HCT116 (cell line): ENCODE data around the gene SDF2L1. TPM values are rescaled to one million over a fixed set of nuclear protein-coding genes. Genes with fewer than 3 reads are reported as not detected.

Experiments used
- ATAC-seq: fragments of 200-7000 bp; cut with Tn5 transposase; 2 replicates; pipeline ENCODE4 v1.9.1; 2020; ENCODE audit warnings: mild to moderate bottlenecking, moderate library complexity
- BruUV-seq: library from RNA; stranded (reverse); fragments of 400-500 nt; replicated peaks from 2 replicates; lab custom pipeline; 2021; lab: Mats Ljungman, UMichigan
- CTCF ChIA-PET: fragments of 300-600 bp; sonication (Branson Sonifier 250); formaldehyde crosslinking; loops from one replicate; lab custom pipeline; 2021; ENCODE audit warnings: antibody characterized with exemption; lab: Charles Lee
- POLR2A ChIA-PET: fragments of 300-600, 350-600 bp; sonication (Branson Sonifier 250); formaldehyde crosslinking; loops from one replicate; lab custom pipeline; 2021; ENCODE audit warnings: antibody characterized with exemption; lab: Charles Lee
- RAD21 ChIA-PET, 2 experiments: fragments of 300-600 bp; sonication (Branson Sonifier 250); formaldehyde crosslinking; loops; one replicate each; lab custom pipeline; 2023; ENCODE audit warnings: low total read pairs in 2 of 2; ENCODE audit not compliant: uncharacterized antibody in 2 of 2, unreplicated experiment in 2 of 2, low non-redundant PET in 1 of 2; lab: Charles Lee
- DNase-seq: peaks from one replicate; pipeline ENCODE4 v3.0.0-alpha.2; 2010; ENCODE audit warnings: low read depth, low spot score
- H2AFZ ChIP-seq: fragments of 200-600 bp; shearing (Covaris generic), sonication (generic); 2 replicates; pipeline ENCODE4 v1.6.1; 2017; ENCODE audit warnings: low read depth, mixed run types, mixed read lengths, antibody characterized with exemption, low read length; ENCODE audit not compliant: poor library complexity, severe bottlenecking
- H3K27ac ChIP-seq: 2 replicates; pipeline ENCODE4 v1.5.1; 2012; ENCODE audit warnings: low read depth, low read length
- H3K27me3 ChIP-seq: fragments of 200-600 bp; sonication (generic); 2 replicates; pipeline ENCODE4 v1.6.1; 2016; ENCODE audit warnings: mixed run types, low read length, mixed read lengths; ENCODE audit not compliant: insufficient read depth
- H3K36me3 ChIP-seq, 2 experiments: fragments of 200-500 bp in 1 of 2; fragments of 200-600 bp in 1 of 2; sonication (Bioruptor generic) in 1 of 2; sonication (generic) in 1 of 2; 2 replicates each; pipeline versions ENCODE4 v1.5.1 to v1.6.1; 2014 to 2016; ENCODE audit warnings: low read length in 2 of 2, inconsistent platforms in 1 of 2, mixed read lengths in 1 of 2, mixed run types in 1 of 2; ENCODE audit not compliant: insufficient read depth in 2 of 2, control insufficient read depth in 1 of 2
- H3K4me1 ChIP-seq, 2 experiments: fragments of 200-600 bp in 1 of 2; sonication (generic) in 1 of 2; 2 replicates each; pipeline versions ENCODE4 v1.5.1 to v1.6.1; 2012 to 2017; ENCODE audit warnings: low read length in 2 of 2, inconsistent platforms in 1 of 2, mild to moderate bottlenecking in 1 of 2, mixed read lengths in 1 of 2, mixed run types in 1 of 2, moderate library complexity in 1 of 2; ENCODE audit not compliant: insufficient read depth in 2 of 2, control insufficient read depth in 1 of 2
- H3K4me2 ChIP-seq: fragments of 200-600 bp; sonication (generic); 2 replicates; pipeline ENCODE4 v1.6.1; 2017; ENCODE audit warnings: mixed run types, low read length, mixed read lengths
- H3K4me3 ChIP-seq, 2 experiments: fragments of 200-600 bp in 1 of 2; sonication (generic) in 1 of 2; replicated peaks in 1 of 2; 2 replicates each; pipeline ENCODE4 v1.5.1; 2011 to 2016; ENCODE audit warnings: low read length in 2 of 2, control low read depth in 1 of 2, low read depth in 1 of 2, mild to moderate bottlenecking in 1 of 2, mixed read lengths in 1 of 2, mixed run types in 1 of 2
- H3K79me2 ChIP-seq: fragments of 200-600 bp; sonication (generic); 2 replicates; pipeline ENCODE4 v1.6.1; 2017; ENCODE audit warnings: mild to moderate bottlenecking, mixed run types, low read length, moderate library complexity, mixed read lengths; ENCODE audit not compliant: insufficient read depth
- H3K9ac ChIP-seq: fragments of 200-600 bp; sonication (generic); 2 replicates; pipeline ENCODE4 v1.6.1; 2016; ENCODE audit warnings: low read length, mixed read lengths
- H3K9me2 ChIP-seq: fragments of 200-600 bp; sonication (generic), shearing (Covaris generic); 2 replicates; pipeline ENCODE4 v1.6.1; 2017; ENCODE audit warnings: mixed run types, mild to moderate bottlenecking, moderate library complexity; ENCODE audit not compliant: insufficient read depth
- H3K9me3 ChIP-seq, 2 experiments: fragments of 200-500 bp in 1 of 2; fragments of 200-600 bp in 1 of 2; sonication (Bioruptor generic) in 1 of 2; sonication (generic) in 1 of 2; 2 replicates each; pipeline ENCODE4 v1.6.1; 2014 to 2017; ENCODE audit warnings: low read length in 2 of 2, mixed read lengths in 2 of 2, inconsistent platforms in 1 of 2, low read depth in 1 of 2, mild to moderate bottlenecking in 1 of 2, mixed run types in 1 of 2, moderate library complexity in 1 of 2; ENCODE audit not compliant: control insufficient read depth in 1 of 2, insufficient read depth in 1 of 2
- H4K20me1 ChIP-seq: fragments of 200-600 bp; sonication (generic), shearing (Covaris generic); 2 replicates; pipeline ENCODE4 v1.6.1; 2017; ENCODE audit warnings: mixed run types, mild to moderate bottlenecking, moderate library complexity; ENCODE audit not compliant: insufficient read depth
- CEBPB ChIP-seq: IDR thresholded peaks from 2 replicates; pipeline ENCODE4 v1.6.1; 2012; ENCODE audit warnings: low read depth
- CTCF ChIP-seq, 3 experiments: fragments of 200-600 bp in 1 of 3; sonication (generic) in 1 of 3; IDR thresholded peaks in 2 of 3; conservative IDR thresholded peaks in 1 of 3; 2 replicates each; pipeline ENCODE4 v1.5.1; 2012 to 2017; ENCODE audit warnings: low read depth in 2 of 3, low read length in 2 of 3, antibody characterized with exemption in 1 of 3, borderline replicate concordance in 1 of 3, control low read depth in 1 of 3, mild to moderate bottlenecking in 1 of 3, mixed read lengths in 1 of 3, mixed run types in 1 of 3, moderate library complexity in 1 of 3; ENCODE audit not compliant: insufficient read depth in 1 of 3
- POLR2A ChIP-seq: IDR thresholded peaks from 2 replicates; pipeline ENCODE4 v1.7.0; 2011; ENCODE audit warnings: borderline replicate concordance; ENCODE audit not compliant: insufficient read depth, insufficient read length; ENCODE audit errors: extremely low read depth
- POLR2AphosphoS5 ChIP-seq: IDR thresholded peaks from 2 replicates; pipeline ENCODE4 v1.6.1; 2011; ENCODE audit warnings: mild to moderate bottlenecking, low read depth, low read length, moderate library complexity
- RAD21 ChIP-seq: IDR thresholded peaks from 2 replicates; pipeline ENCODE4 v1.6.1; 2012; ENCODE audit warnings: low read depth, mild to moderate bottlenecking
- SRF ChIP-seq: IDR thresholded peaks from 2 replicates; pipeline ENCODE4 v1.6.1; 2012; ENCODE audit warnings: low read depth
- intact Hi-C: fragments of 100-400 bp; cut with micrococcal nuclease; formaldehyde crosslinking; loops from 2 replicates; pipeline ENCODE4 v1.10.0; 2022
- total RNA-seq: library from RNA; stranded (reverse); gene quantifications from one replicate; pipeline ENCODE4 v1.2.1, GENCODE V29; 2021; ENCODE audit not compliant: unreplicated experiment

The SDF2L1 gene
- total RNA-seq, 1 experiment from 2014 or later, result 86.2 TPM

GRCh38 chr22:21624120-21624879 is 17.8 kb upstream of the SDF2L1 start:
- Histone ChIP-seq H3K79me2 (peaks cover 77% of the 10 kb centered on the region), H3K4me1 (peaks cover 5 to 27% of the 10 kb centered on the region in 2 experiments), H3K9ac (no peak overlapping the region)
- no TSS peak for BruUV-seq
- intact Hi-C loops, result no loop called here
- TF ChIP-seq CEBPB, result no peak
- 0 out of 2 replicates have a peak, but pooled peaks have one; percentile 18 for TF ChIP-seq RAD21
- no peak for TF ChIP-seq POLR2A
- peak; percentile 48 for TF ChIP-seq POLR2AphosphoS5
- peak; percentile 31 to 91 (median 84); a peak in 5 of 6 replicates for TF ChIP-seq CTCF (IDR thresholded peaks at IDR 0.05 in 2 of 3, conservative IDR thresholded peaks at IDR 0.05 in 1 of 3; ENCODE audit: borderline replicate concordance in 1 of 3, insufficient read depth in 1 of 3, low read depth in 2 of 3, low read length in 2 of 3)
- TF ChIP-seq SRF, result no peak
- TF ChIP-seq, all 23 proteins: peak for 3
- ATAC-seq, result peak; percentile 31; the same call in 1 of the 2 replicates
- Histone ChIP-seq H3K36me3 (peaks cover 0 to 33% of the 10 kb centered on the region in 2 experiments; a peak in 1 of 4 replicates), H4K20me1 (no peaks in the 10 kb centered on the region), H3K4me3 (no peak overlapping the region), H3K4me2 (no peak overlapping the region), H3K27me3 (no peaks in the 10 kb centered on the region), H3K27ac (peak overlapping the region; percentile 26; the same call in 1 of the 2 replicates), H2AFZ (no peak overlapping the region), H3K9me3 (no peaks in the 10 kb centered on the region), H3K9me2 (no peaks in the 10 kb centered on the region)
- no peak for DNase-seq
- ChIA-PET RAD21 (no interaction called here), CTCF (interaction anchor here (0.5 to 3.2 kb wide), 5 partner anchors 18 to 1206 kb away, joined by 3 to 16 read pairs (median 3); partner anchors contain the start of gene SDF2L1), POLR2A (no interaction called here)
